Right lobe of liver (tissue), 4 donors: Measurements from ENCODE around the gene FTSJ3.

Experiments
- CTCF ChIP-seq, 4 donors: fragments of 200-600 bp in 3 of 4; fragments of 450-650 bp in 1 of 4; IDR thresholded peaks; one replicate each; pipeline versions ENCODE4 v1.5.1 to v1.8.0; 2016 to 2022; ENCODE audit warnings: antibody characterized with exemption in 4 of 4, mild to moderate bottlenecking in 2 of 4
- POLR2A ChIP-seq: fragments of 450-650 bp; IDR thresholded peaks from one replicate; pipeline ENCODE4 v1.6.1; 2017; ENCODE audit warnings: antibody characterized with exemption, mild to moderate bottlenecking
- donor health status: DM: no; HTN: no; CAD: no.
- donor health status: DM: no; HTN: no; CAD: no.
- donor health status: DM: no; HTN: yes; CAD: no.

GRCh38 chr17:63774141-63774968 is 53.1 kb downstream of the FTSJ3 start, which contains the start of gene DDX42:
- TF ChIP-seq CTCF (IDR thresholded peaks at IDR 0.05) (no peak), POLR2A (no peak)
